Panc1 (cell line): ENCODE data around the gene LZTFL1. TPM values are rescaled to one million over a fixed set of nuclear protein-coding genes. Genes with fewer than 3 reads are reported as not detected.

Experiments
- ATAC-seq: fragments of 200-7000 bp; cut with Tn5 transposase; 2 replicates; pipeline ENCODE4 v1.9.1; 2020; ENCODE audit warnings: mild to moderate bottlenecking, moderate library complexity
- BruUV-seq: library from RNA; stranded (reverse); fragments of 400-500 nt; replicated peaks from 2 replicates; lab custom pipeline; 2021; lab: Mats Ljungman, UMichigan
- CTCF ChIA-PET: fragments of 300-600 bp; sonication (Branson Sonifier 250); formaldehyde crosslinking; loops from one replicate; lab custom pipeline; 2022; ENCODE audit warnings: antibody characterized with exemption; lab: Charles Lee
- POLR2A ChIA-PET: fragments of 300-600 bp; sonication (Branson Sonifier 250); formaldehyde crosslinking; loops from one replicate; lab custom pipeline; 2022; ENCODE audit warnings: antibody characterized with exemption; lab: Charles Lee
- DNase-seq: peaks from one replicate; pipeline ENCODE4 v3.0.0-alpha.2; 2010; ENCODE audit warnings: low read depth, low spot score
- H3K27ac ChIP-seq: 2 replicates; pipeline ENCODE4 v1.5.1; 2011; ENCODE audit warnings: mild to moderate bottlenecking, low read length, inconsistent platforms
- H3K27me3 ChIP-seq: fragments of 200-500 bp; sonication (Bioruptor generic); 2 replicates; pipeline ENCODE4 v1.6.0; 2014; ENCODE audit warnings: low read length, inconsistent platforms; ENCODE audit not compliant: control insufficient read depth, insufficient read depth
- H3K36me3 ChIP-seq: fragments of 200-500 bp; sonication (Bioruptor generic); 2 replicates; pipeline ENCODE4 v1.5.1; 2014; ENCODE audit warnings: inconsistent platforms, mild to moderate bottlenecking, low read length, moderate library complexity; ENCODE audit not compliant: control insufficient read depth, insufficient read depth
- H3K4me1 ChIP-seq: 2 replicates; pipeline ENCODE4 v1.5.1; 2011; ENCODE audit warnings: inconsistent platforms, mild to moderate bottlenecking, low read length, moderate library complexity; ENCODE audit not compliant: control insufficient read depth, insufficient read depth
- H3K4me3 ChIP-seq, 2 experiments: 2 replicates each; pipeline ENCODE4 v1.5.1; 2011 to 2012; ENCODE audit warnings: low read depth in 2 of 2, low read length in 2 of 2, mild to moderate bottlenecking in 2 of 2, inconsistent platforms in 1 of 2, moderate library complexity in 1 of 2
- H3K9me3 ChIP-seq: fragments of 200-500 bp; sonication (Bioruptor generic); 2 replicates; pipeline ENCODE4 v1.5.1; 2014; ENCODE audit warnings: low read depth, mild to moderate bottlenecking, inconsistent platforms, low read length, moderate library complexity; ENCODE audit not compliant: control insufficient read depth, insufficient read depth
- POLR2AphosphoS5 ChIP-seq: IDR thresholded peaks from 2 replicates; pipeline ENCODE4 v1.6.1; 2012; ENCODE audit warnings: mild to moderate bottlenecking, low read depth, low read length, moderate library complexity
- SIN3A ChIP-seq: IDR thresholded peaks from 2 replicates; pipeline ENCODE4 v1.6.1; 2012; ENCODE audit warnings: low read depth, mild to moderate bottlenecking, low read length, moderate library complexity, borderline replicate concordance; ENCODE audit not compliant: insufficient read depth
- TCF7L2 ChIP-seq: IDR thresholded peaks from 2 replicates; pipeline ENCODE4 v1.6.1; 2011; ENCODE audit warnings: mild to moderate bottlenecking, low read depth, low read length, inconsistent platforms
- in situ Hi-C: cut with HindIII; loops from 2 replicates; pipeline ENCODE4 v1.10.0; 2016; ENCODE audit warnings: low sequenced_read_pairs, low pct_unique_long_range_greater_than_20kb
- intact Hi-C: fragments of 100-400 bp; cut with micrococcal nuclease; formaldehyde crosslinking; loops from one replicate; pipeline ENCODE4 v1.10.0; 2022; ENCODE audit not compliant: unreplicated experiment
- total RNA-seq: library from RNA; stranded (reverse); gene quantifications from one replicate; pipeline ENCODE4 v1.2.1, GENCODE V29; 2021; ENCODE audit not compliant: unreplicated experiment
- TF ChIP-seq, protein P1 (sequence below), 2 experiments: IDR thresholded peaks; 2 replicates each; pipeline ENCODE4 v1.6.1; 2011 to 2012; ENCODE audit warnings: low read depth in 2 of 2, control low read depth in 1 of 2, low read length in 1 of 2, mild to moderate bottlenecking in 1 of 2, moderate library complexity in 1 of 2; ENCODE audit not compliant: insufficient read depth in 1 of 2
- TF ChIP-seq, protein P2 (sequence below): fragments of 450-650 bp; IDR thresholded peaks from 2 replicates; pipeline ENCODE4 v1.5.1; 2017; ENCODE audit warnings: mild to moderate bottlenecking

The LZTFL1 gene
- total RNA-seq, 1 experiment from 2014 or later: 12.3 TPM

DNA sequence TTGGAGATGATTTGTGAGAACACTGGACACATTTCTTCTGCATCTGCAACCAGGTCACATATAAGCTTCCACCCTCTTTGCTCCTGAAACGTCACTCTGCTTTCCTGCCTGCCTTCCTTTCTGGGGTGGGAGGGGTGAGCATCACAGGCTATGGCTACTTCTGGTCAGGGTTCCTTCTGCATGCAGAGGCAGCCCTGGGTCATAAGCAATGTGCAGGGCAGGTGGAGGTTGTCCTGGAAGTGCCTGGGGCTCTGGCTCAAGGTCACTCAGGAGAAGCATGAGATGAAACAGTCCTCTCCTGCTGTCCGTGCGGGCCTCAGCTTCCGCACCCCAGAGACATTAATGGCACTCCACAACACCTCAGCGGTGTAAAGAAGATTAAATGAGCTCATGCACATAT lies 60.6 kb downstream of the LZTFL1 start:
- H3K36me3 ChIP-seq: no peaks in the 10 kb centered on the region
- no peaks in the 10 kb centered on the region for H3K9me3 ChIP-seq
- BruUV-seq: no TSS peak
- no peak for DNase-seq
- no peak for TF ChIP-seq SIN3A
- TF ChIP-seq TCF7L2: no peak
- TF ChIP-seq, protein P1, sequence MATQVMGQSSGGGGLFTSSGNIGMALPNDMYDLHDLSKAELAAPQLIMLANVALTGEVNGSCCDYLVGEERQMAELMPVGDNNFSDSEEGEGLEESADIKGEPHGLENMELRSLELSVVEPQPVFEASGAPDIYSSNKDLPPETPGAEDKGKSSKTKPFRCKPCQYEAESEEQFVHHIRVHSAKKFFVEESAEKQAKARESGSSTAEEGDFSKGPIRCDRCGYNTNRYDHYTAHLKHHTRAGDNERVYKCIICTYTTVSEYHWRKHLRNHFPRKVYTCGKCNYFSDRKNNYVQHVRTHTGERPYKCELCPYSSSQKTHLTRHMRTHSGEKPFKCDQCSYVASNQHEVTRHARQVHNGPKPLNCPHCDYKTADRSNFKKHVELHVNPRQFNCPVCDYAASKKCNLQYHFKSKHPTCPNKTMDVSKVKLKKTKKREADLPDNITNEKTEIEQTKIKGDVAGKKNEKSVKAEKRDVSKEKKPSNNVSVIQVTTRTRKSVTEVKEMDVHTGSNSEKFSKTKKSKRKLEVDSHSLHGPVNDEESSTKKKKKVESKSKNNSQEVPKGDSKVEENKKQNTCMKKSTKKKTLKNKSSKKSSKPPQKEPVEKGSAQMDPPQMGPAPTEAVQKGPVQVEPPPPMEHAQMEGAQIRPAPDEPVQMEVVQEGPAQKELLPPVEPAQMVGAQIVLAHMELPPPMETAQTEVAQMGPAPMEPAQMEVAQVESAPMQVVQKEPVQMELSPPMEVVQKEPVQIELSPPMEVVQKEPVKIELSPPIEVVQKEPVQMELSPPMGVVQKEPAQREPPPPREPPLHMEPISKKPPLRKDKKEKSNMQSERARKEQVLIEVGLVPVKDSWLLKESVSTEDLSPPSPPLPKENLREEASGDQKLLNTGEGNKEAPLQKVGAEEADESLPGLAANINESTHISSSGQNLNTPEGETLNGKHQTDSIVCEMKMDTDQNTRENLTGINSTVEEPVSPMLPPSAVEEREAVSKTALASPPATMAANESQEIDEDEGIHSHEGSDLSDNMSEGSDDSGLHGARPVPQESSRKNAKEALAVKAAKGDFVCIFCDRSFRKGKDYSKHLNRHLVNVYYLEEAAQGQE (IDR thresholded peaks at IDR 0.05; ENCODE audit: insufficient read depth in 1 of 2, low read depth in 2 of 2, low read length in 1 of 2): no peak
- TF ChIP-seq, protein P2, sequence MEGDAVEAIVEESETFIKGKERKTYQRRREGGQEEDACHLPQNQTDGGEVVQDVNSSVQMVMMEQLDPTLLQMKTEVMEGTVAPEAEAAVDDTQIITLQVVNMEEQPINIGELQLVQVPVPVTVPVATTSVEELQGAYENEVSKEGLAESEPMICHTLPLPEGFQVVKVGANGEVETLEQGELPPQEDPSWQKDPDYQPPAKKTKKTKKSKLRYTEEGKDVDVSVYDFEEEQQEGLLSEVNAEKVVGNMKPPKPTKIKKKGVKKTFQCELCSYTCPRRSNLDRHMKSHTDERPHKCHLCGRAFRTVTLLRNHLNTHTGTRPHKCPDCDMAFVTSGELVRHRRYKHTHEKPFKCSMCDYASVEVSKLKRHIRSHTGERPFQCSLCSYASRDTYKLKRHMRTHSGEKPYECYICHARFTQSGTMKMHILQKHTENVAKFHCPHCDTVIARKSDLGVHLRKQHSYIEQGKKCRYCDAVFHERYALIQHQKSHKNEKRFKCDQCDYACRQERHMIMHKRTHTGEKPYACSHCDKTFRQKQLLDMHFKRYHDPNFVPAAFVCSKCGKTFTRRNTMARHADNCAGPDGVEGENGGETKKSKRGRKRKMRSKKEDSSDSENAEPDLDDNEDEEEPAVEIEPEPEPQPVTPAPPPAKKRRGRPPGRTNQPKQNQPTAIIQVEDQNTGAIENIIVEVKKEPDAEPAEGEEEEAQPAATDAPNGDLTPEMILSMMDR: no peak
- no peak for TF ChIP-seq POLR2AphosphoS5
- in situ Hi-C loops: no loop called here
- no peak for ATAC-seq
- ChIA-PET CTCF (interaction anchor here (0.6 kb wide), 1 partner anchor 742 kb away, joined by 3 read pairs; no protein-coding TSS in a partner anchor), POLR2A (interaction anchor here (0.8 kb wide), 1 partner anchor 40 kb away, joined by 3 read pairs; no protein-coding TSS in a partner anchor)
- no peak overlapping the region for H3K27ac ChIP-seq
- H3K4me3 ChIP-seq: no peak overlapping the region
- no peaks in the 10 kb centered on the region for H3K27me3 ChIP-seq
- H3K4me1 ChIP-seq: no peaks in the 10 kb centered on the region
- intact Hi-C loops: no loop called here

DNA sequence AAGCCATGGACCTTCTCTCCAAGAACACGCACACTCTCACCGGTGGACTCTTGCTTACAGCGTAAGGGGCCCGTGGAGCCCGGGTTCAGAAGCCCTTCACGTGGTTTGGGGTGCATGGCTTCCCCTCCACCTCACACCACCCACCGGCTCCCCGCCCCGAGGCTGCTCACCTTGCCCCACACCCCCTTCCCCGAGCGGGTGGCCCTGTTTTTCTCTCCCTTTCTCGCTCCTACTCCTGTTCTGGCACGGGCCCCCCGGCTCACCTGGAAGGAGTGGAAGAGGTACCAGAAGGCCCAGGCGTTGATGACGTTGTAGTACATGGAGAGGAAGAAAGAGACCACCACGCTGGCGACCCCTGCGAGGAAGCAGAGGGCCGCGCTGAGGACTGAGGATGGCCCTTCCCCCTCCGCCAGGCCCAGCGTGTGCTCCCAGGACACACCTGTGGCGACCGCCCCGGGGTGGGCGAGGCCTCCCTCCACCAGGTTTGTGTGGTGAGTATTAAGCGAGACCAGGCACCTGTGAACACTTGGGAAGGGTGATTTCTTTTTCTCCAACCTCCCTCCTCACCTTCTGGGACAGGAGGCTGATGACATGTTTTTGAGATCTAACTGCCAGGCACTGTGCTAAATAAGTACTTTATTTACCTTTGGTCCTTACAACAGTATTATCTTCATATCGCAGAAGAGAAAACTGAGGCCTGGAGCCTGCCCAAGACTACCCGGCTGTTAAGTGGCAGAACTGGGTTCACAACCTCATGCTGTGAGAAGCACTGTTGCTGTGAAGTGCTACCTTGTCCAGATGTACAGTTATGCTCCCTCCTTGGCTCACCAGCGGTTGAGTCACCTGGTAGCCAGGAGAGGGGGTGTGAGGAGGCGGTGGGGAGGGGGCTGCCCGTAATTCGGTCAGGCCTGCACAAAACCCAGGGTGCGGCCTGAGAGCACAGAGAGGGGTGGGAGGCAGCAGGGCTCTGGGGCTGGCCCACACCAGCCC lies 61.9 kb downstream of the LZTFL1 start:
- in situ Hi-C loops (no loop called here), intact Hi-C loops (no loop called here)
- Histone ChIP-seq H3K9me3 (no peaks in the 10 kb centered on the region), H3K27ac (no peak overlapping the region), H3K4me1 (no peaks in the 10 kb centered on the region), H3K36me3 (no peaks in the 10 kb centered on the region), H3K27me3 (no peaks in the 10 kb centered on the region), H3K4me3 (no peak overlapping the region)
- DNase-seq (no peak), ATAC-seq (no peak)
- TF ChIP-seq, protein P1 (IDR thresholded peaks at IDR 0.05; ENCODE audit: insufficient read depth in 1 of 2, low read depth in 2 of 2, low read length in 1 of 2): no peak
- no peak for TF ChIP-seq POLR2AphosphoS5
- TF ChIP-seq, protein P2: no peak
- TF ChIP-seq SIN3A: no peak
- TF ChIP-seq TCF7L2: no peak
- no TSS peak for BruUV-seq
- POLR2A ChIA-PET: no interaction called here
- CTCF ChIA-PET: no interaction called here
